HepG2 (cell line): ENCODE results near the gene VPS54. TPM values are rescaled to one million over a fixed set of nuclear protein-coding genes. Genes with fewer than 3 reads are reported as not detected.

Experiments used
- ATAC-seq: fragments of 200-7000 bp; cut with Tn5 transposase; 3 replicates; pipeline ENCODE4 v1.9.1; 2020; ENCODE audit warnings: mild to moderate bottlenecking, moderate library complexity
- BruUV-seq: library from RNA; stranded (reverse); fragments of 400-500 nt; replicated peaks from 2 replicates; lab custom pipeline; 2021; lab: Mats Ljungman, UMichigan
- CTCF ChIA-PET: fragments of 300-600 bp; formaldehyde crosslinking; extraction: SDS; loops from one replicate; lab custom pipeline; 2021; ENCODE audit warnings: low total read pairs, inconsistent platforms, low intra/inter-chr PET ratio; lab: Yijun Ruan, JAX
- POLR2A ChIA-PET: fragments of 350-600 bp; sonication (Branson Sonifier 250); formaldehyde crosslinking; loops from one replicate; lab custom pipeline; 2020; ENCODE audit warnings: antibody characterized with exemption, inconsistent platforms; lab: Yijun Ruan, JAX
- DNase-seq: peaks from one replicate; pipeline ENCODE4 v3.0.0-alpha.2; 2015; ENCODE audit warnings: low spot score
- FAIRE-seq: peaks from 3 replicates; lab custom pipeline; 2011; peaks lifted over from hg19 to GRCh38; lab: Jason Lieb, UNC
- H2AFZ ChIP-seq: one replicate; pipeline ENCODE4 v1.6.1; 2011; ENCODE audit warnings: low read length, inconsistent platforms
- H3K27ac ChIP-seq: fragments of 300-600 bp; 3 replicates; pipeline ENCODE4 v1.8.0; 2011; ENCODE audit warnings: mixed run types, mild to moderate bottlenecking, mixed read lengths, low read length, inconsistent platforms; ENCODE audit not compliant: insufficient read depth; ENCODE audit errors: extremely low read length
- H3K27me3 ChIP-seq, 2 experiments: fragments of 200-600 bp in 1 of 2; 2 replicates in 1 of 2; 3 replicates in 1 of 2; pipeline versions ENCODE4 v1.6.0 to v1.8.0; 2011; ENCODE audit warnings: low read length in 2 of 2, mild to moderate bottlenecking in 2 of 2, moderate library complexity in 2 of 2, inconsistent platforms in 1 of 2; ENCODE audit not compliant: insufficient read depth in 2 of 2, control insufficient read depth in 1 of 2
- H3K36me3 ChIP-seq, 2 experiments: fragments of 200-600 bp in 1 of 2; replicated peaks in 1 of 2; 2 replicates in 1 of 2; 3 replicates in 1 of 2; pipeline versions ENCODE4 v1.5.1 to v1.8.0; 2011; ENCODE audit warnings: low read length in 2 of 2, inconsistent platforms in 1 of 2; ENCODE audit not compliant: insufficient read depth in 2 of 2, control insufficient read depth in 1 of 2
- H3K4me1 ChIP-seq: 2 replicates; pipeline ENCODE4 v1.5.1; 2012; ENCODE audit warnings: low read length, inconsistent platforms; ENCODE audit not compliant: insufficient read depth
- H3K4me2 ChIP-seq: 2 replicates; pipeline ENCODE4 v1.6.0; 2011; ENCODE audit warnings: low read depth, low read length, inconsistent platforms
- H3K4me3 ChIP-seq, 3 experiments: fragments of 200-600 bp in 1 of 3; sonication (generic), shearing (Covaris generic) in 1 of 3; replicated peaks in 1 of 3; 2 replicates each; pipeline ENCODE4 v1.5.1; 2011 to 2016; ENCODE audit warnings: low read length in 3 of 3, inconsistent platforms in 2 of 3, low read depth in 2 of 3, mild to moderate bottlenecking in 2 of 3, control low read depth in 1 of 3, mixed read lengths in 1 of 3; ENCODE audit not compliant: insufficient read depth in 1 of 3
- H3K79me2 ChIP-seq: one replicate; pipeline ENCODE4 v1.6.1; 2011; ENCODE audit warnings: low read length, inconsistent platforms; ENCODE audit not compliant: insufficient read depth
- H3K9ac ChIP-seq: 2 replicates; pipeline ENCODE4 v1.6.0; 2011; ENCODE audit warnings: mild to moderate bottlenecking, low read depth, low read length, inconsistent platforms; ENCODE audit not compliant: insufficient read depth
- H3K9me3 ChIP-seq: 2 replicates; pipeline ENCODE4 v1.5.1; 2012; ENCODE audit warnings: mild to moderate bottlenecking, low read length
- H4K20me1 ChIP-seq: 2 replicates; pipeline ENCODE4 v1.6.0; 2011; ENCODE audit warnings: inconsistent platforms, mild to moderate bottlenecking, low read length, moderate library complexity; ENCODE audit not compliant: insufficient read depth
- AGO2 ChIP-seq: fragments of 200-400 bp; formaldehyde crosslinking; optimal IDR thresholded peaks from 2 replicates; pipeline ENCODE3; 2017; ENCODE audit warnings: mild to moderate bottlenecking, low read depth, low read length, moderate library complexity
- ASH2L ChIP-seq: fragments of 300-600, 200-600 bp; sonication (generic); IDR thresholded peaks from 2 replicates; pipeline ENCODE4 v1.7.0; 2017; ENCODE audit warnings: low read depth, mild to moderate bottlenecking, moderate library complexity, mixed read lengths, low read length; ENCODE audit not compliant: insufficient read length
- MZF1 ChIP-seq: sonication (generic); formaldehyde crosslinking; IDR thresholded peaks from 2 replicates; pipeline ENCODE4 v1.8.1; 2023; ENCODE audit warnings: mild to moderate bottlenecking, missing genetic modification reagents, borderline replicate concordance
- PHB2 ChIP-seq: fragments of 450-650 bp; IDR thresholded peaks from 2 replicates; pipeline ENCODE4 v1.6.1; 2018; ENCODE audit not compliant: partially characterized antibody
- RCOR2 ChIP-seq: IDR thresholded peaks from 2 replicates; pipeline ENCODE4 v1.6.1; 2016; ENCODE audit warnings: missing biosample characterization, missing genetic modification reagents
- SMC3 ChIP-seq: IDR thresholded peaks from 2 replicates; pipeline ENCODE4 v1.6.1; 2011; ENCODE audit warnings: low read length, improper control_type of control experiment
- STAG1 ChIP-seq: sonication (generic); formaldehyde crosslinking; IDR thresholded peaks from 2 replicates; pipeline ENCODE4 v1.4.0; 2020; ENCODE audit warnings: missing genetic modification reagents
- ZNF484 ChIP-seq: sonication (generic); formaldehyde crosslinking; IDR thresholded peaks from 2 replicates; pipeline ENCODE4 v1.5.1; 2020; ENCODE audit warnings: mild to moderate bottlenecking, low read depth, missing genetic modification reagents, borderline replicate concordance
- ZNF567 ChIP-seq: sonication (generic); formaldehyde crosslinking; IDR thresholded peaks from 2 replicates; pipeline ENCODE4 v1.8.1; 2023; ENCODE audit warnings: mild to moderate bottlenecking, missing genetic modification reagents, borderline replicate concordance
- ZNF720 ChIP-seq: sonication (generic); formaldehyde crosslinking; IDR thresholded peaks from 2 replicates; pipeline ENCODE4 v1.4.0; 2020; ENCODE audit warnings: missing genetic modification reagents
- ZSCAN30 ChIP-seq: sonication (generic); formaldehyde crosslinking; IDR thresholded peaks from 2 replicates; pipeline ENCODE4 v1.5.0; 2020; ENCODE audit warnings: mild to moderate bottlenecking, missing genetic modification reagents
- WGBS: methylation state at CpG from one replicate; pipeline ENCODE4 v1.1.6; 2017; ENCODE audit warnings: low lambda C conversion rate; 5-methylcytosine and 5-hydroxymethylcytosine counted together
- in situ Hi-C: cut with HindIII; loops from 2 replicates; pipeline ENCODE4 v1.10.0; 2017; ENCODE audit warnings: low pct_unique_long_range_greater_than_20kb; ENCODE audit not compliant: extremely low pct_ligation_motif_present
- intact Hi-C: fragments of 100-400 bp; cut with micrococcal nuclease; formaldehyde crosslinking; loops from one replicate; pipeline ENCODE4 v1.10.0; 2022; ENCODE audit not compliant: unreplicated experiment
- polyA plus RNA-seq, 8 experiments: library from polyadenylated mRNA; depleted of rRNA in 3 of 8; stranded (reverse) in 7 of 8; unstranded in 1 of 8; fragments of >200 nt; fragmentation: Illumina TruSeq in 4 of 8; extraction: Trizol in 4 of 8; gene quantifications; 2 replicates each; pipeline versions ENCODE4 v1.2.1 to v1.2.3, GENCODE V29; 2011 to 2016; ENCODE audit warnings: low read depth in 4 of 8, missing spikeins in 1 of 8, mixed read lengths in 1 of 8; ENCODE audit not compliant: insufficient read depth in 1 of 8
- total RNA-seq, 5 experiments: library from RNA; depleted of rRNA; stranded (reverse); fragments of >200 nt; fragmentation: Illumina TruSeq; extraction: Trizol; gene quantifications; 2 replicates each; pipeline ENCODE4 v1.2.3, GENCODE V29; 2016; ENCODE audit warnings: low read depth in 1 of 5
- TF ChIP-seq, protein P1 (sequence below): sonication (generic); formaldehyde crosslinking; IDR thresholded peaks from 2 replicates; pipeline ENCODE4 v1.4.0; 2020; ENCODE audit warnings: mild to moderate bottlenecking, low read depth, missing genetic modification reagents
- TF ChIP-seq, protein P2 (sequence below): sonication (generic); formaldehyde crosslinking; IDR thresholded peaks from 2 replicates; pipeline ENCODE4 v1.5.0; 2020; ENCODE audit warnings: mild to moderate bottlenecking, missing genetic modification reagents, borderline replicate concordance

Gene VPS54
- total and polyA plus RNA-seq, 2 of the 13 experiments (the other 11 are each of a cell fraction or from before 2014, with no cell fraction given) = 64.7 to 77.5 TPM

DNA sequence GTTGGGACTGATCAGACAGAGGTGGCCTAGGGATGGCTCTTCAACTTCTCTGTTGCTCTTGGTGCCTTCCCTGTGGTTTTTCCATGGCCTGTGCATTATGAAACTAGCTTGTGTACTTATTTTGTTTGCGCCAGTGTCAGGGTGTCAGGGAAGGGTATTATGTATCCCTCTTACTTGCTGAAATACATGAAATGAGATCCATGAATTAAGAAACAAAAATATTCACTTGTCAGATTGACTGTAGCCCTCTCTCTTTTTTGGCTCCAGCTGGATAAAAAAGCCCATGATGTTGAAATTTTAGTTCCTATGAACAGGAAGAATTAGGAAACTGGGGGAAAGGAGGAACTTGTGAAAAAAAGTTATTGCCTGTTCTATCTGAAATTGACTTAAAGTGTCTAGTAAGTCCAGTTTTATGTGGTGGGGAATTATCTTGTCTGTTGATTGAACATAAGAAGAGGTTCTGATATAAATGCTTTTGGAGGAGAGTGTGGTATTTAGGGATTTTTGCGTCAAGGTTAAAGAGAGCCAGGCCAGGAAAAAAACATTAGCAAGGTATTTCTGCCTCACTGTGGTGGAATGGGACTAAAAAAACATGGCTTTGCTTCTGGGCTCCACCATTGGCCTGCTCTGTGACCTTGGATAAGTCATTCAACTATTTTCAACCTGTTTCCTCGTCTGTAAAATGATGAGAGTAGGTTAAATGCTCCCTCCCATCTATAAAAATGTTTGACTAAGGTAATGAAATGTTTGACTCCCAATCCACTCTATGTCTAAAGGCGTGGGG is 165.5 kb downstream of the VPS54 start:
- Histone ChIP-seq H3K9me3 (no peaks in the 10 kb centered on the region), H3K9ac (no peak overlapping the region), H3K4me2 (no peak overlapping the region; the same call in 1 of the 2 replicates), H3K4me3 (no peak overlapping the region), H2AFZ (no peak overlapping the region), H4K20me1 (peaks cover 63% of the 10 kb centered on the region), H3K79me2 (peaks cover 80% of the 10 kb centered on the region), H3K27me3 (no peaks in the 10 kb centered on the region), H3K36me3 (peaks cover 8 to 28% of the 10 kb centered on the region in 2 experiments), H3K4me1 (peaks cover 49% of the 10 kb centered on the region), H3K27ac (no peak overlapping the region)
- ChIA-PET POLR2A (interaction anchor here (2.0 to 6.5 kb wide), 2 partner anchors 12 to 155 kb away, joined by 6 to 47 read pairs; partner anchors contain the start of gene UGP2), CTCF (no interaction called here)
- in situ Hi-C loops (loop anchor here (5.0 kb wide), 1 partner anchor 156 kb away; no protein-coding TSS in a partner anchor), intact Hi-C loops (no loop called here)
- DNase-seq (peak; percentile 34), FAIRE-seq (no peak), ATAC-seq (peak; percentile 71)
- 88% methylated on average over 4 of the region's 4 CpGs for WGBS
- BruUV-seq = no TSS peak
- peak; percentile 52 for TF ChIP-seq STAG1
- TF ChIP-seq, protein P1, sequence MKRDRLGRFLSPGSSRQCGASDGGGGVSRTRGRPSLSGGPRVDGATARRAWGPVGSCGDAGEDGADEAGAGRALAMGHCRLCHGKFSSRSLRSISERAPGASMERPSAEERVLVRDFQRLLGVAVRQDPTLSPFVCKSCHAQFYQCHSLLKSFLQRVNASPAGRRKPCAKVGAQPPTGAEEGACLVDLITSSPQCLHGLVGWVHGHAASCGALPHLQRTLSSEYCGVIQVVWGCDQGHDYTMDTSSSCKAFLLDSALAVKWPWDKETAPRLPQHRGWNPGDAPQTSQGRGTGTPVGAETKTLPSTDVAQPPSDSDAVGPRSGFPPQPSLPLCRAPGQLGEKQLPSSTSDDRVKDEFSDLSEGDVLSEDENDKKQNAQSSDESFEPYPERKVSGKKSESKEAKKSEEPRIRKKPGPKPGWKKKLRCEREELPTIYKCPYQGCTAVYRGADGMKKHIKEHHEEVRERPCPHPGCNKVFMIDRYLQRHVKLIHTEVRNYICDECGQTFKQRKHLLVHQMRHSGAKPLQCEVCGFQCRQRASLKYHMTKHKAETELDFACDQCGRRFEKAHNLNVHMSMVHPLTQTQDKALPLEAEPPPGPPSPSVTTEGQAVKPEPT (CRISPR knock-in tag) = no peak
- no peak for TF ChIP-seq PHB2
- no peak for TF ChIP-seq MZF1 (CRISPR knock-in tag)
- TF ChIP-seq ZNF720 (CRISPR knock-in tag) = no peak
- TF ChIP-seq, protein P2, sequence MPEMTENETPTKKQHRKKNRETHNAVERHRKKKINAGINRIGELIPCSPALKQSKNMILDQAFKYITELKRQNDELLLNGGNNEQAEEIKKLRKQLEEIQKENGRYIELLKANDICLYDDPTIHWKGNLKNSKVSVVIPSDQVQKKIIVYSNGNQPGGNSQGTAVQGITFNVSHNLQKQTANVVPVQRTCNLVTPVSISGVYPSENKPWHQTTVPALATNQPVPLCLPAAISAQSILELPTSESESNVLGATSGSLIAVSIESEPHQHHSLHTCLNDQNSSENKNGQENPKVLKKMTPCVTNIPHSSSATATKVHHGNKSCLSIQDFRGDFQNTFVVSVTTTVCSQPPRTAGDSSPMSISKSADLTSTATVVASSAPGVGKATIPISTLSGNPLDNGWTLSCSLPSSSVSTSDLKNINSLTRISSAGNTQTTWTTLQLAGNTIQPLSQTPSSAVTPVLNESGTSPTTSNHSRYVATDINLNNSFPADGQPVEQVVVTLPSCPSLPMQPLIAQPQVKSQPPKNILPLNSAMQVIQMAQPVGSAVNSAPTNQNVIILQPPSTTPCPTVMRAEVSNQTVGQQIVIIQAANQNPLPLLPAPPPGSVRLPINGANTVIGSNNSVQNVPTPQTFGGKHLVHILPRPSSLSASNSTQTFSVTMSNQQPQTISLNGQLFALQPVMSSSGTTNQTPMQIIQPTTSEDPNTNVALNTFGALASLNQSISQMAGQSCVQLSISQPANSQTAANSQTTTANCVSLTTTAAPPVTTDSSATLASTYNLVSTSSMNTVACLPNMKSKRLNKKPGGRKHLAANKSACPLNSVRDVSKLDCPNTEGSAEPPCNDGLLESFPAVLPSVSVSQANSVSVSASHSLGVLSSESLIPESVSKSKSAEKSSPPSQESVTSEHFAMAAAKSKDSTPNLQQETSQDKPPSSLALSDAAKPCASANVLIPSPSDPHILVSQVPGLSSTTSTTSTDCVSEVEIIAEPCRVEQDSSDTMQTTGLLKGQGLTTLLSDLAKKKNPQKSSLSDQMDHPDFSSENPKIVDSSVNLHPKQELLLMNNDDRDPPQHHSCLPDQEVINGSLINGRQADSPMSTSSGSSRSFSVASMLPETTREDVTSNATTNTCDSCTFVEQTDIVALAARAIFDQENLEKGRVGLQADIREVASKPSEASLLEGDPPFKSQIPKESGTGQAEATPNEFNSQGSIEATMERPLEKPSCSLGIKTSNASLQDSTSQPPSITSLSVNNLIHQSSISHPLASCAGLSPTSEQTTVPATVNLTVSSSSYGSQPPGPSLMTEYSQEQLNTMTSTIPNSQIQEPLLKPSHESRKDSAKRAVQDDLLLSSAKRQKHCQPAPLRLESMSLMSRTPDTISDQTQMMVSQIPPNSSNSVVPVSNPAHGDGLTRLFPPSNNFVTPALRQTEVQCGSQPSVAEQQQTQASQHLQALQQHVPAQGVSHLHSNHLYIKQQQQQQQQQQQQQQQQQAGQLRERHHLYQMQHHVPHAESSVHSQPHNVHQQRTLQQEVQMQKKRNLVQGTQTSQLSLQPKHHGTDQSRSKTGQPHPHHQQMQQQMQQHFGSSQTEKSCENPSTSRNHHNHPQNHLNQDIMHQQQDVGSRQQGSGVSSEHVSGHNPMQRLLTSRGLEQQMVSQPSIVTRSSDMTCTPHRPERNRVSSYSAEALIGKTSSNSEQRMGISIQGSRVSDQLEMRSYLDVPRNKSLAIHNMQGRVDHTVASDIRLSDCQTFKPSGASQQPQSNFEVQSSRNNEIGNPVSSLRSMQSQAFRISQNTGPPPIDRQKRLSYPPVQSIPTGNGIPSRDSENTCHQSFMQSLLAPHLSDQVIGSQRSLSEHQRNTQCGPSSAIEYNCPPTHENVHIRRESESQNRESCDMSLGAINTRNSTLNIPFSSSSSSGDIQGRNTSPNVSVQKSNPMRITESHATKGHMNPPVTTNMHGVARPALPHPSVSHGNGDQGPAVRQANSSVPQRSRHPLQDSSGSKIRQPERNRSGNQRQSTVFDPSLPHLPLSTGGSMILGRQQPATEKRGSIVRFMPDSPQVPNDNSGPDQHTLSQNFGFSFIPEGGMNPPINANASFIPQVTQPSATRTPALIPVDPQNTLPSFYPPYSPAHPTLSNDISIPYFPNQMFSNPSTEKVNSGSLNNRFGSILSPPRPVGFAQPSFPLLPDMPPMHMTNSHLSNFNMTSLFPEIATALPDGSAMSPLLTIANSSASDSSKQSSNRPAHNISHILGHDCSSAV (CRISPR knock-in tag) = no peak
- TF ChIP-seq ZNF567 (CRISPR knock-in tag) = no peak
- TF ChIP-seq RCOR2 = no peak
- TF ChIP-seq ASH2L = no peak
- peak; percentile 12; the same call in 1 of the 2 replicates for TF ChIP-seq SMC3
- no peak for TF ChIP-seq AGO2
- 0 out of 2 replicates have a peak, but pooled peaks have one; percentile 38 for TF ChIP-seq ZSCAN30 (CRISPR knock-in tag)
- no peak for TF ChIP-seq ZNF484 (CRISPR knock-in tag)
